GM12891 (cell line): Measurements from ENCODE around the gene DCAF12.

Source experiments
- PAX5 ChIP-seq: IDR thresholded peaks from 2 replicates; pipeline ENCODE4 v1.6.1; 2011; ENCODE audit warnings: low read length, moderate library complexity, mild to moderate bottlenecking; ENCODE audit not compliant: insufficient read depth, severe bottlenecking
- POLR2A ChIP-seq: IDR thresholded peaks from 2 replicates; pipeline ENCODE4 v1.6.1; 2011; ENCODE audit warnings: low read depth, low read length, control low read depth
- POLR2AphosphoS5 ChIP-seq: IDR thresholded peaks from 2 replicates; pipeline ENCODE4 v1.6.1; 2011; ENCODE audit warnings: low read depth, low read length, control low read depth
- POU2F2 ChIP-seq: IDR thresholded peaks from 2 replicates; pipeline ENCODE4 v1.6.1; 2011; ENCODE audit warnings: low read depth, mild to moderate bottlenecking, control low read depth, low read length, moderate library complexity
- SPI1 ChIP-seq: IDR thresholded peaks from 2 replicates; pipeline ENCODE4 v1.6.1; 2011; ENCODE audit warnings: low read depth, low read length, control low read depth
- TAF1 ChIP-seq: IDR thresholded peaks from 2 replicates; pipeline ENCODE4 v1.6.1; 2011; ENCODE audit warnings: low read depth, low read length, control low read depth

DNA sequence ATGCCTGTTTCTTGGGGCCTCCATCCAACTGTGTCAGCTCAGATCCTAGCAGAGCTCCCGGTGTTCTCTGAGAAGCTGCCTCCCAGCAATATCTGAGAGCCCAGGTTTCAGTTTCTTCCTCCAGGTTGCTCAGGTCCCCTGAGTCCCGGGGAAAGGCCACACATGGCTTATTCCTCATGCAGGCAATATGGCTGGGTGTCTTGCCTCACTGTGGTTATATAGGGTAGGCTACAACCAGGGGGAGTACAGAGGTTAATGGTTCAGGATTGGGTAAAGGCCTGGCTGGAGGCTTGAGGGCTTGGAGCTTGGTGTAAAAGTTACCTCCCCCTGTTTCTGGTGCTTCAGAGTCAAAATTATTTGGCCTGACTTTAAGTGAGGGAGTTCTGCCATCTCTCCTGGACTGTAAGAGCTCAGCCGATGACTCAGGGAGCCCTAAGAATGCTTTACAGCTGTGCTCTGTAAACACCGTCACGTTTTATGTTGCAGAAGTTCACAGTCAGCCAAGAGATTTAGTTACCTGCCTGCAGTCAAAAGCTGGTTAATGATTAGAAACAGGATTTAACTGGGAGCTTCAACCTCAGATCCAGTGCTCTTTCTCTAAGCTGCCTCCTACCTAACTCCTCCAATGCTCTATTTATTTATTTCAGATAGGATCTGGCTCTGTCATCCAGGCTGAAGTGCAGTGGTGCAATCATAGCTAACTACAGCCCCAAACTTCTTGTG lies 53.5 kb downstream of the DCAF12 start:
- no peak for TF ChIP-seq POLR2A
- no peak for TF ChIP-seq PAX5
- no peak for TF ChIP-seq POLR2AphosphoS5
- no peak for TF ChIP-seq TAF1
- no peak for TF ChIP-seq SPI1
- TF ChIP-seq POU2F2: no peak
